ENCODE data around the gene AREG.

GRCh38 chr4:74503580-74503979 is 58.6 kb downstream of the AREG start:
- no peak for TF ChIP-seq CTCF (IDR thresholded peaks at IDR 0.05)
- no peak for TF ChIP-seq POLR2A (IDR thresholded peaks at IDR 0.05)
